K562 (cell line): ENCODE measurements around the gene MBD5.

Experiments
- CEBPB ChIP-seq: fragments of 450-650 bp; IDR thresholded peaks from 2 replicates; pipeline ENCODE4 v1.6.1; 2016; ENCODE audit warnings: missing genetic modification characterization, missing compliant biosample characterization
- MAX ChIP-seq: sonication (generic); formaldehyde crosslinking; IDR thresholded peaks from 2 replicates; pipeline ENCODE4 v1.9.0; 2022; ENCODE audit warnings: mild to moderate bottlenecking, missing genetic modification reagents
- NUFIP1 ChIP-seq: fragments of 450-650 bp; IDR thresholded peaks from 2 replicates; pipeline ENCODE4 v1.6.1; 2018; ENCODE audit not compliant: partially characterized antibody
- ZNF24 ChIP-seq: fragments of 450-650 bp; IDR thresholded peaks from 2 replicates; pipeline ENCODE4 v1.6.1; 2016
- ZNF561 ChIP-seq: fragments of 450-650 bp; formaldehyde crosslinking; conservative IDR thresholded peaks from 2 replicates; pipeline ENCODE4 v1.4.0; 2020; ENCODE audit warnings: mild to moderate bottlenecking, moderate library complexity
- ZNF764 ChIP-seq: fragments of 250-450 bp; sonication (Bioruptor Pico); IDR thresholded peaks from 2 replicates; pipeline ENCODE4 v1.4.0; 2020; ENCODE audit warnings: low read depth, mild to moderate bottlenecking, moderate library complexity
- TF ChIP-seq, protein P1 (sequence below), 2 experiments: fragments of 450-650 bp in 1 of 2; sonication (generic) in 1 of 2; formaldehyde crosslinking in 1 of 2; IDR thresholded peaks in 1 of 2; conservative IDR thresholded peaks in 1 of 2; 2 replicates each; pipeline versions ENCODE4 v1.6.1 to v1.8.1; 2016 to 2023; ENCODE audit warnings: mild to moderate bottlenecking in 2 of 2, moderate library complexity in 2 of 2, inconsistent platforms in 1 of 2, missing genetic modification reagents in 1 of 2

DNA sequence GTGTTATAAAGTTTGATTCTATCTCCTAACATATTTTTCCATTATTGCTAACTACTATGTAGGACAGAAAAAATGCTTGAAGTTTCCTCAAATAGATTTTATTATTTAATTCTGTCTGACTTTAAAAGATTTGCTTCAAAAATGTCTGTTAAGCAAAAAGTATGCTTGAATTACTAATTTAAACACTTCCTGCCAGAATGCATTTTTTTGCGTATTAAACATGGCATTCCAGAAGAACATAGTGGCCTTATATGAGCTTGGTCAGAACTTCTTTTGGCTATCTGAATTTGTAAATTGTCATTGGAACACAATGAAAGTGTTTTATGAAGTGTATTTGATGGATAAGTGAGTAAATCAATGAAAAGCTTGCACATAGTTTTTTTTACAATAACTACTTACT, 37.8 kb downstream of the MBD5 start:
- TF ChIP-seq CEBPB (tag) (no peak), ZNF764 (CRISPR knock-in tag) (no peak), MAX (no peak), ZNF561 (CRISPR knock-in tag) (no peak), NUFIP1 (no peak), ZNF24 (no peak)
- TF ChIP-seq, protein P1, sequence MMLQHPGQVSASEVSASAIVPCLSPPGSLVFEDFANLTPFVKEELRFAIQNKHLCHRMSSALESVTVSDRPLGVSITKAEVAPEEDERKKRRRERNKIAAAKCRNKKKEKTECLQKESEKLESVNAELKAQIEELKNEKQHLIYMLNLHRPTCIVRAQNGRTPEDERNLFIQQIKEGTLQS (IDR thresholded peaks at IDR 0.05) = no peak
- TF ChIP-seq, protein P1 (CRISPR knock-in tag; conservative IDR thresholded peaks at IDR 0.05) = no peak
